ENCODE measurements around the gene SORBS2.
"Not testable (repeated sequence)": the region's sequence is repeated elsewhere in the genome, so short reads cannot be mapped to it uniquely, and the experiment has no call there.

The SORBS2 gene, protein sequence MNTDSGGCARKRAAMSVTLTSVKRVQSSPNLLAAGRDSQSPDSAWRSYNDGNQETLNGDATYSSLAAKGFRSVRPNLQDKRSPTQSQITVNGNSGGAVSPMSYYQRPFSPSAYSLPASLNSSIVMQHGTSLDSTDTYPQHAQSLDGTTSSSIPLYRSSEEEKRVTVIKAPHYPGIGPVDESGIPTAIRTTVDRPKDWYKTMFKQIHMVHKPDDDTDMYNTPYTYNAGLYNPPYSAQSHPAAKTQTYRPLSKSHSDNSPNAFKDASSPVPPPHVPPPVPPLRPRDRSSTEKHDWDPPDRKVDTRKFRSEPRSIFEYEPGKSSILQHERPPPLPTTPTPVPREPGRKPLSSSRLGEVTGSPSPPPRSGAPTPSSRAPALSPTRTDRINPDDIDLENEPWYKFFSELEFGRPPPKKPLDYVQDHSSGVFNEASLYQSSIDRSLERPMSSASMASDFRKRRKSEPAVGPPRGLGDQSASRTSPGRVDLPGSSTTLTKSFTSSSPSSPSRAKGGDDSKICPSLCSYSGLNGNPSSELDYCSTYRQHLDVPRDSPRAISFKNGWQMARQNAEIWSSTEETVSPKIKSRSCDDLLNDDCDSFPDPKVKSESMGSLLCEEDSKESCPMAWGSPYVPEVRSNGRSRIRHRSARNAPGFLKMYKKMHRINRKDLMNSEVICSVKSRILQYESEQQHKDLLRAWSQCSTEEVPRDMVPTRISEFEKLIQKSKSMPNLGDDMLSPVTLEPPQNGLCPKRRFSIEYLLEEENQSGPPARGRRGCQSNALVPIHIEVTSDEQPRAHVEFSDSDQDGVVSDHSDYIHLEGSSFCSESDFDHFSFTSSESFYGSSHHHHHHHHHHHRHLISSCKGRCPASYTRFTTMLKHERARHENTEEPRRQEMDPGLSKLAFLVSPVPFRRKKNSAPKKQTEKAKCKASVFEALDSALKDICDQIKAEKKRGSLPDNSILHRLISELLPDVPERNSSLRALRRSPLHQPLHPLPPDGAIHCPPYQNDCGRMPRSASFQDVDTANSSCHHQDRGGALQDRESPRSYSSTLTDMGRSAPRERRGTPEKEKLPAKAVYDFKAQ (N-terminal part only)

DNA sequence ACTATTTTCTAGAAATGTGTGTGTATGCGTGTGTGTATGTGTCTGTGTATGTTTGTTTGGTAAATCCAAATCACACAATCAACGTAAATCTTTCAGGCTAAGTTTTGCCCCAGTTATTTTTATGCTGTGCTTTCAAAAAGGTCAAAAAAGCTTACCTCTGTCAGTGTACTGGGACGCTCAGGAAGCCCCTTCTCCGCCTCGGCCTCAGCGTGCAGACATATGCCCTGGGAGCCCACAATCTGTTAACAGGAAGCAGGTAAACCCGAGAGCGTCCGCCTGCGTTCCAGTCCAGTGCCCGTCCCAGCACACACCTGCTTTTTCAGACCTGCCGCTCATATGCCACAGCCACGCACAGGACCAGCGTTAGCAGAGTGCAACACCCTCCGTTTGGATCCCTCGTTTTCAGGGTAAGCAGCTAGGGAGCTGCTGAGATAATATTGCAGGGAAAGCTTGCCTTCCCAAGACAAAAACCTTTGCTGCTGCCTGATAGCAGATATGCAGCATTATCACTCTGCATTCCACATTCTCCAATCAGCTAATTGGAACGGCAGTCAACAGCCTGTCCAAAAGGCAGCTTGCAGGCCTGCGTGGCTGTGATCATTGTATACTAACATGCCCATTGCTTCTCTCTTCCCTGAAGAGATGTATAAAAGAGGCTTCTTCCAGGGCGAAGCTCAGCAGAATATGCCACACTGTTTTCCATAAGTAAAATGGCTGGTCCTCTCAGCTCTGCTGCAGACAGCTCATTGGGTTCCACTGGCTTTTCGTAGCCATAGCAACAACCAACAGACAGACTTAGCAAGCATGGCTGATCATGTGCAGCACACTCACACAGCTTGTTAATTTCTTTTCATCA, at the start of gene SORBS2:
Gene SORBS2 (minus strand): TSS at position 686 of the 856 bp plus-strand sequence. CDS start 121,623 bp downstream, outside the sequence.
- DNase-seq = no peak
- no peak for TF ChIP-seq POLR2A (IDR thresholded peaks at IDR 0.05; ENCODE audit: low read length)
- no peak for TF ChIP-seq GATA1 (IDR thresholded peaks at IDR 0.05; ENCODE audit: low read depth, low read length)

DNA sequence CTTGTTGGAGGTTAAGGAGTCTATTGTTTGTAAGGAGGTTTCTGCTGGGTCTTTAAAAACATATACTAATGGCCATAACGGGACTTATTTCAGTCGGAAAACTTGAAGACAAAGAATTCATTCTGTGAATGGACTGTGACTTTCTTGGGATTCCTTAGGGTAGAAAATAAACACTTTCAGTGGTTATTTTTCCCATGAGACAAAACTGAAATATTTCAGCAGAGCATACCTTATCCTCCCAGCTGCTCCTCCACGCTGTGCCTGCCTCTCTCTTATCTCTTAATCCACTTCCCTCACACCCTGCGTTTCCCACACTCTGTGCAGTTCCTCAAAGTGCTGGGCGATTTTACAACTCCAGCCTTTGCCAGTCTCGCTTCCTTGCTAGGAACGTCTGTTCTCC, 47.1 kb upstream of the SORBS2 start:
- no peak for DNase-seq
- no peak for TF ChIP-seq GATA1 (IDR thresholded peaks at IDR 0.05; ENCODE audit: low read depth, low read length)
- TF ChIP-seq POLR2A (IDR thresholded peaks at IDR 0.05; ENCODE audit: low read length) = no peak

DNA sequence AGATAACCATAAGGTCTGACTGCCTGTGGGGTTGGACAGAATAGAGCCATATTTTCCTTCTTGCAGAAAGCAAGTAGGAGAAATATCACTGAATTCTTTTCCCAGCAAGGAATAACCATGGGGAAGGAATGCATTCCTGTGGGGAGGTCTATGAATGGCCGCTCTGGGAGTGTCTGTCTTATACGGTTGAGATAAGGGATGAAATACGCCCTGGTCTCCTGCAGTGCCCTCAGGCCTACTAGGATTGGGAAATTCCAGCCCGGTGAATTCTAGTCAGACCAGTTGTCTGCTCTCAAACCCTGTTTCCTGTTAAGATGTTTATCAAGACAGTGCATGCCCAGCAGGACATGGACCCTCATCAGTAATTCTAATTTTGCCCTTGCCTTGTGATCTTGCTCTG, 45.6 kb upstream of the SORBS2 start:
- not testable (repeated sequence) for DNase-seq

DNA sequence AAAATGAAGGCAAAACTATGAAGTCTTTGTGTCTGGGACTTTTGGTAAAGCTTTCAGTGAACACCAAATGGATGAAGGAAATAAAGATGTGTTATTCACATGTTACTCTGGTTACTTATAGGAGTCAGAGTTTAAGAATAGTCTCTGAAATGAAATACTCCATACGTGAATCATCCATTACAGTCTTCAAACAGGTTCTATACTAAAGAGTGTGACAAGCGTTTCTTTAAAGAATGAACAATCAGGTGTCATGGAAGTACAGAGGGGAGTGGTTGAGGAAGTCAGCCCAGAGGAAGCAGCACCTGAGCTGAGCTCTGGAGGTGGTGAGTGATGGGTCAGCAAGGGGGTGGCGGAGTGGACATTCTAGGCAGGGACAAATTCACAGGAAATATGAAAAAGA, 41.8 kb upstream of the SORBS2 start:
- no peak for TF ChIP-seq GATA1 (IDR thresholded peaks at IDR 0.05; ENCODE audit: low read depth, low read length)
- no peak for TF ChIP-seq POLR2A (IDR thresholded peaks at IDR 0.05; ENCODE audit: low read length)

DNA sequence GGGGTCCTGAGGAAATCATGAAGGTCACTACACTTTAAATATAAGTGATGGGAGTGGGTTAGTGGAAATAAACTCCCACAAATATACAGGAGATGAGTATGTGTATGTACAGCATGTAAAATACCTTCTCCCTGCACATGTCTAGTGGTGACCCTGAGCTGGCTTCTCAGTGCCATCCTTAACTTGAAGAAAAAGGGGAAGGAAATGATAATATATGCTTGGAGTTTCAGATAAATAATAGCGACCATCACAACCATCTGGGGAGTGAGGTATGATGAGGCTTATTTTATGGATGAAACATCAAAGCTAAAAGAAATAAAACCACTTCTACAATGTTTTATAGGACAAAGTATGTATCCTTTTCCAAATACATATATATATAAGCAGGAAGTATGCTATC, 41.0 kb upstream of the SORBS2 start:
- TF ChIP-seq POLR2A (IDR thresholded peaks at IDR 0.05; ENCODE audit: low read length) (no peak), GATA1 (IDR thresholded peaks at IDR 0.05; ENCODE audit: low read depth, low read length) (no peak)
- no peak for DNase-seq

More for the DNA sequence above, 41.8 kb upstream of the SORBS2 start:
- no peak for DNase-seq

DNA sequence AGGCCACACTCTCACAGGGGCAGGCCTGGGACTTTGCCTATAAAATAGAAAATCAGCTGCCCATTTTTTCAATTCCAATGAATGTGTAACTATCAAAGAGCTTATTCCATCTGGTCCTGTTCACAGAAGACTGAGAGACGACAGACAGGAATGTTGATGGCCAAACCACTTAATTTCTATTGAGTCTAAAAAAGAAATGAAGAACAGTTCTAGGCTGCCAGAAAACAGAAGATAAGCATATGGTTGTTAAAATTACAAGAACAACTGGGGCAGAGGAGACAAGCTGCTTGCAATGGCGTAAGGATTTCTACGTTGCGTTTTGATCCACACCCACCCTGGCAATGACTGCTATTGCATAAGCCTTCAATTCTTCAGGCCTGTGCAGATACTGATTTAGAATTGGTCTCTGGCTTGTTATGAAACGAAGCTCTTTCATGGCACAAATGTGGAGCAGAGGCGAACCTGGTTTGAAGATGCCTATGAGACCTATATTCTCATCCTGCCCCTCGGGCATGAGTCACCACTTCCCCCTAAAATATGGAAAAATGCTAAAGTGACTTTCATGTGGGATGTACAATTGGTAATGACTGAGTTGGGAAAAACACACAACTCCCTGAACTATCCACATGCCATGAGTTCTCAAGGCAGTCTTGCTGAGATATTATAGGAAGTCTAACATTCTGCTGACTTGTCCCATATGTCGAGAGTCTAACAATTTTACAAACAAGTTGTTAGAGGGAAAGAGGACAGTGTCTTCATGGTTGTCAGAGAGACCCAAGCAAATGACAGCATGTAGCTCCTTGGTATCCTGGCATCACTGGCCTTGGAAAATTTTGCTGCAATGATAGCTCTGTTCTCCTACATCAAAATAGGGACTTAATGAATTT, 37.9 kb upstream of the SORBS2 start:
- no peak for DNase-seq

DNA sequence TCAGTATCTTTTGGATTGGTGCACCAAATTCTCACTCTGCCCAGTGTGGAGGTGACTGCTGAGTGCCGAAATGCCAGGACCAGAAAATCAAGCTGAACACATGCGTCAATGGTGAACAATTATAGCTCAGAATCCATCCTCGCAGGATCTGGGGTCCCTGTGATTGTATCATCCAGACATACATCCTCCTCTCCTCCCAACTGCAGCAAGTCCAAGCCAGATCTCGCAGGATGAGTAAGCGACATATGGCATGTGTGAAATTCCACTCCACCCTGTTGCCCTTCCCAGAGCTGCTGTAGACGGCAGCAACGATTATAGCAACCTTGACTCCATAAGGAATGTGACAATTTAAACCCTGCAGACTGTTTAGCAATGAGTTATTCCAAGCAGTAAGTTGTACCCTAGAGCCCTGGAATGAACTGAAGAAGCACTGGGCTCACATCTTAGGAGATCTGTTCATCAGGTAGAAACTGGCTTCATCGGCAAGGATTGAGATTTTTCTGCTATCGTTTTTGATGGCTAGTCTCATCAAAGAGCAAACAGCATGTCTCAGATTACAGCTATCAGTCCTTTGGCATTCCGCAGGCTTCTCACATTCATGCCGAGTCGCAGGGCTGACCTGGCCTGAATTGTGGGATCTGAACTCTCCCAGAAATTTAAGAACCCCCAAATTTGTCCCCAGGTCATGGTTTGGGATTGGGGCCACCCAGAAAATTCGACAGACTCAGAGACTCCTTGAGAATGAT, 35.5 kb upstream of the SORBS2 start:
- TF ChIP-seq POLR2A (IDR thresholded peaks at IDR 0.05; ENCODE audit: low read length) (no peak), GATA1 (IDR thresholded peaks at IDR 0.05; ENCODE audit: low read depth, low read length) (no peak)
- no peak for DNase-seq

More for the DNA sequence above, 37.9 kb upstream of the SORBS2 start:
- TF ChIP-seq POLR2A (IDR thresholded peaks at IDR 0.05; ENCODE audit: low read length) (no peak), GATA1 (IDR thresholded peaks at IDR 0.05; ENCODE audit: low read depth, low read length) (no peak)

DNA sequence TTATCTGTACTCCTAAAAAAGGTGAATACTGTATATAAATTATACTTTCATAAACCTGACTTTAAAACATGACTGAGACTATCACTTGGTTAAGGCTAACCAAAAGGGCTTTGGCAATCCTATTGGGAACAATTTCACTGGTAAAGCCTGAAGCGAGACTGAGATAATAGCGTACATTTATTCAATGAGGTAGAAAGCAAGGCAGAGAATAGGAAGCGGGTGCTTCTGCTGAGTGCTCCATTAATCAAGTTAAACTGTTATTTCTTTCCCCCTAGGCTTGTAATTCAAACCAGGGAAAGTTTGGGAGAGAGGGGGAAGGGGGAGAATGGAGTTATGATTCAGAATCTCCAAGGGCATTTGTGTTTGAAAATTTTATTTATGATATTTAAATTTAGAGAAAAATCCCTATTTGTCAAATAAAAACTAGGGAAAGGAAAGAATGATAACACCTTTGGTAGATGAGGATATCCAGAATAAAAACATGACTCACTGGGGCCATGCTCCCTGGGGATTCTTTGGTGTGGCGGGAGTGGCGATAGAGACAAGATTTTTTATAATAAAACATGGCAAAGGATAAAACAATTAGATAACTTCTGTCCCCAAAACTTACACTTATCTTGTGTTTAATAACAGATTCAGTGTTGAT, 34.6 kb upstream of the SORBS2 start:
- no peak for DNase-seq
- TF ChIP-seq POLR2A (IDR thresholded peaks at IDR 0.05; ENCODE audit: low read length) (no peak), GATA1 (IDR thresholded peaks at IDR 0.05; ENCODE audit: low read depth, low read length) (no peak)

DNA sequence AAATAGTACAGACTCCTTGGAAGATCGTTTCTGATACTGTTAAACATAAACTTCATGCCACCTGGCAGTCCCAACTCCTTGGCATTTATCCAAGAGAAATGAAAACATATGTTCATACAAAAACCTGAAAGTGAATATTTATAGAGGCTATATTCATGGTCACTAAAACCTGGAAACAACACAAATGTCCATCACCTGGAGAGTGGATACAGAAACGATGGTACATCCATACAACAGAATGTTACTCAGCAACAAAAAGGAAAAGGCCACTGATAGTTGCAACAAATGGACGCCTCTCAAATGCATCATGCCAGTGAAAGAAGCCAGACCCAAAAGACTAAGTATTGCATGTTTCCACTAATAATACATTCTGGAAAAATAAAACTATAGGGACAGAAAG, 34.0 kb upstream of the SORBS2 start:
- DNase-seq = no peak
- TF ChIP-seq GATA1 (IDR thresholded peaks at IDR 0.05; ENCODE audit: low read depth, low read length) = no peak
- no peak for TF ChIP-seq POLR2A (IDR thresholded peaks at IDR 0.05; ENCODE audit: low read length)

DNA sequence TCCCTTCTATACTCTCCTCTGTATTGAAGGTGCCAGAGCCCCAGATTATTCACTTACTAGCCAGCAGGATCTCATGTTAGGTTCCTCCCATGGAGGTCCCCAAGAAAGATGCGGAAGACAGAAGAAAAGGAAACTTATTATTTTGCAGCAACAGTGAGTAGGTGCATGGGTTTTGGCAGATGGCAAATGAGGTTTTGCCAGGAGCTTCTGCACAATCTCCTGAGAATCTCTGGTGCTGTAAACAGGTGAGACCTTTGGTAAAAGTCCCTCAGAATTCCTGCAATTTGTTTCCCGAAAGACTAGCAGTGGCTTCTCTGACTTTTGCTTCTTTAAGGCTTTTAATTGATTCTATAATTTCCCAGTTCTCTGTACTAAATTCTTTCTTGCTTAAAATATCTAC, 29.5 kb upstream of the SORBS2 start:
- no peak for TF ChIP-seq POLR2A (IDR thresholded peaks at IDR 0.05; ENCODE audit: low read length)
- no peak for TF ChIP-seq GATA1 (IDR thresholded peaks at IDR 0.05; ENCODE audit: low read depth, low read length)
- no peak for DNase-seq

DNA sequence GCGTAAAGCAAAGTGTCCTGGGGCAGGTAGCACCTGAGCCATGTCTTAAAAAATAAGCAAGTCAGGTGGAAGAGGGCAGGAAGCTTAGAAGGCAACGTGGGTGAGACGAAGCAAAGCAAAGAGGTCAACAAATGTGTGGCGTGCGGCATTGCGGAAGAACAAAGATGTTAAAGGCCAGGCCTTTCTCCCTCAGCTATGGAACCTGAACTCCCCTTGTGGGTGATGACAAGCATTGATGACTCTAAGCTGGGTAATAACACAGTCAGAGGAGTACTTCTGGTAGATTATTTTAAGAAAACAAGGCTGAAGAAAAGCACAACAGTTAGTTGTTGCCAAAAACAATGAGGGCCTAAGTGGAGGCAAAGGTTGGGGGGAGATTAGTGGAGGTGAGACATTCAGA, 29.0 kb upstream of the SORBS2 start:
- no peak for DNase-seq
- no peak for TF ChIP-seq GATA1 (IDR thresholded peaks at IDR 0.05; ENCODE audit: low read depth, low read length)
- no peak for TF ChIP-seq POLR2A (IDR thresholded peaks at IDR 0.05; ENCODE audit: low read length)

Measured in erythroblast (primary cell).